Measurements from ENCODE around the gene NLRX1.

Gene NLRX1

GRCh38 chr11:119169282-119169719 lies 776 bp downstream of the NLRX1 start:
- H2AFZ ChIP-seq (ENCODE audit: low read length), result peak overlapping the region; percentile 97
- TF ChIP-seq EZH2 (optimal IDR thresholded peaks at IDR 0.05; ENCODE audit: low read depth, low read length) (no peak), CTCF (IDR thresholded peaks at IDR 0.05; ENCODE audit: low read length) (no peak), EZH2phosphoT487 (IDR thresholded peaks at IDR 0.05; ENCODE audit: low read length) (no peak)
- peak overlapping the region; percentile 100 for H3K4me2 ChIP-seq (ENCODE audit: low read depth, low read length)
- H3K9me3 ChIP-seq (replicated peaks; ENCODE audit: insufficient read depth, low read length), result no peaks in the 10 kb centered on the region
- no peaks in the 10 kb centered on the region for H3K79me2 ChIP-seq (ENCODE audit: low read length)
- no peaks in the 10 kb centered on the region for H3K27me3 ChIP-seq (replicated peaks; ENCODE audit: insufficient read depth, low read length)
- peak overlapping the region; percentile 41; the same call in 1 of the 2 replicates for H3K27ac ChIP-seq (ENCODE audit: low read length)
- H4K20me1 ChIP-seq (ENCODE audit: insufficient read depth, low read length), result no peaks in the 10 kb centered on the region
- no peaks in the 10 kb centered on the region for H3F3A ChIP-seq (ENCODE audit: insufficient read depth, low read length)
- peaks cover 5% of the 10 kb centered on the region; the same call in 1 of the 2 replicates for H3K4me1 ChIP-seq (ENCODE audit: low read length)
- no peak for DNase-seq
- no peaks in the 10 kb centered on the region for H3K9me2 ChIP-seq (replicated peaks; ENCODE audit: insufficient read depth, low read length)
- peak overlapping the region; percentile 88 for H3K9ac ChIP-seq (ENCODE audit: low read length)
- no peaks in the 10 kb centered on the region for H3K36me3 ChIP-seq (replicated peaks; ENCODE audit: insufficient read depth, low read length)
- H3K4me3 ChIP-seq (ENCODE audit: low read length), result peak overlapping the region; percentile 89

DNA sequence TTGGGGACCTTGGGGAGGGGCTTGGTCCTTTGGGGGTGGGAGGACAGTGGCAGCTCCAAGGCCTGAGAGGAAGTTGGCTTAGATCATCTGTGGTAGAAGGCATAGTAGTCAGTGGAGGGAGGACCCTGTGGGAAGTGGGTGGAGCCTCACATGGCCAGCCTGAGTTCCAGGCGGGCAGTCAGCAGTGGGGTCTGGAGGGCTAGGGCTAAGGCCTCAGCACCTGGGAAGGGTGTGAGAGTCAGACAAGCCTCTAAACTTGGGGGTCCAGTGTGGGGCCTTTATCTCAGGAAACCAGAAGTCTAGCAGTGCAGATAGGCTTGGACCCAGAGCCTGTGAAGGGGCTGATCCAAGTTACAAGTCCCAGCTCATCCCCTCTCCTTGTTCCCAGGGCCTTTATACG lies 4.0 kb downstream of the NLRX1 start:
- TF ChIP-seq EZH2 (optimal IDR thresholded peaks at IDR 0.05; ENCODE audit: low read depth, low read length) (no peak), EZH2phosphoT487 (IDR thresholded peaks at IDR 0.05; ENCODE audit: low read length) (no peak), CTCF (IDR thresholded peaks at IDR 0.05; ENCODE audit: low read length) (no peak)
- H3K27ac ChIP-seq (ENCODE audit: low read length), result no peak overlapping the region

GRCh38 chr11:119173453-119173852 lies 4.9 kb downstream of the NLRX1 start:
- Histone ChIP-seq H3K27me3 (replicated peaks; ENCODE audit: insufficient read depth, low read length) (no peaks in the 10 kb centered on the region), H3K4me2 (ENCODE audit: low read depth, low read length) (no peak overlapping the region), H3K9me2 (replicated peaks; ENCODE audit: insufficient read depth, low read length) (no peaks in the 10 kb centered on the region), H3K4me1 (ENCODE audit: low read length) (peaks cover 9% of the 10 kb centered on the region; the same call in 1 of the 2 replicates), H3K36me3 (replicated peaks; ENCODE audit: insufficient read depth, low read length) (no peaks in the 10 kb centered on the region), H2AFZ (ENCODE audit: low read length) (no peak overlapping the region), H3F3A (ENCODE audit: insufficient read depth, low read length) (no peaks in the 10 kb centered on the region), H3K9me3 (replicated peaks; ENCODE audit: insufficient read depth, low read length) (no peaks in the 10 kb centered on the region), H3K27ac (ENCODE audit: low read length) (no peak overlapping the region), H3K4me3 (ENCODE audit: low read length) (no peak overlapping the region), H3K9ac (ENCODE audit: low read length) (no peak overlapping the region), H4K20me1 (ENCODE audit: insufficient read depth, low read length) (no peaks in the 10 kb centered on the region), H3K79me2 (ENCODE audit: low read length) (no peaks in the 10 kb centered on the region)
- TF ChIP-seq EZH2 (optimal IDR thresholded peaks at IDR 0.05; ENCODE audit: low read depth, low read length) (no peak), CTCF (IDR thresholded peaks at IDR 0.05; ENCODE audit: low read length) (no peak), EZH2phosphoT487 (IDR thresholded peaks at IDR 0.05; ENCODE audit: low read length) (no peak)
- no peak for DNase-seq

More for the DNA sequence above, 4.0 kb downstream of the NLRX1 start:
- Histone ChIP-seq H3K9me2 (replicated peaks; ENCODE audit: insufficient read depth, low read length) (no peaks in the 10 kb centered on the region), H3K4me3 (ENCODE audit: low read length) (no peak overlapping the region), H3K9ac (ENCODE audit: low read length) (no peak overlapping the region), H2AFZ (ENCODE audit: low read length) (no peak overlapping the region), H4K20me1 (ENCODE audit: insufficient read depth, low read length) (no peaks in the 10 kb centered on the region), H3K27me3 (replicated peaks; ENCODE audit: insufficient read depth, low read length) (no peaks in the 10 kb centered on the region), H3K4me2 (ENCODE audit: low read depth, low read length) (no peak overlapping the region), H3K79me2 (ENCODE audit: low read length) (no peaks in the 10 kb centered on the region), H3K36me3 (replicated peaks; ENCODE audit: insufficient read depth, low read length) (no peaks in the 10 kb centered on the region), H3K9me3 (replicated peaks; ENCODE audit: insufficient read depth, low read length) (no peaks in the 10 kb centered on the region), H3K4me1 (ENCODE audit: low read length) (peaks cover 5% of the 10 kb centered on the region; the same call in 1 of the 2 replicates), H3F3A (ENCODE audit: insufficient read depth, low read length) (no peaks in the 10 kb centered on the region)
- DNase-seq, result no peak

All from MM.1S (cell line).